ENCODE data around the gene CXCL5. TPM values are rescaled to one million over a fixed set of nuclear protein-coding genes. Genes with fewer than 3 reads are reported as not detected.

Gene CXCL5
- total RNA-seq, 2 donors from 2014 or later = 0.13 to 1.0 TPM

DNA sequence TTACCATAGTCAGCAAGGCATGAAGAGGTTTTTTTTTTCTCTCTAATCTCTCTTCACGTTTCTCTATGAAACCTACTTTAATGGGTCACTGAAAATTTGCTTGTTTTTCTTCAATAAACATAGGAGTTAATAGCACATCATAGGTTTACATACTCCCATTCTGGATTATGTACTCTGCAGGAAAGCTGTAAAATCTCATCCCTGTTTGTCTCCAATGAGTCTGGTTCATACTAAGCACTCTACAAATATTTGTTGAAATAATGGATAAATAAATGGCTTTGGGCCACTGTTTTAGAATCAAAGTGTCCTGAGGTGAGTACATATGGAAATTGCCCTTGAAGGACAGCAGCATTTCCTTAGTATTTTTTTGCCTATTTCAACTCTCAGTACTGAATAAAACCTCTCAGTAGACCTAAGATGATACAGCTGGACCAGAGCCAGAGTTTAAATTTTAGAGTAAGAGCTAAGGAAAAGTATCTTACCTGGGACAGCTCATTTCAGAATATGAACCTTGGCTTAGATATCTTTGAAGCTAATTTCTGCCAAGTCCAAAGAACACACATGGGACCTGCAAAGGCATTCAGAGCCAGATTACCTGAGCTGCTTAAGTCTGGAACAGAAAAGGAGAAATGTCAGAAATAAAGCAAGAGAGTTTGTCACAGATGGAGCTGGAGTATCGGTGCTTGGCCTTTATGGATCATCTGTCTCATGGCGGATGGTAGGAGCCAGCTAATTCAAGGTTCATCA lies 51.1 kb downstream of the CXCL5 start:
- intact Hi-C loops (cut with DNase I) = no loop called here

DNA sequence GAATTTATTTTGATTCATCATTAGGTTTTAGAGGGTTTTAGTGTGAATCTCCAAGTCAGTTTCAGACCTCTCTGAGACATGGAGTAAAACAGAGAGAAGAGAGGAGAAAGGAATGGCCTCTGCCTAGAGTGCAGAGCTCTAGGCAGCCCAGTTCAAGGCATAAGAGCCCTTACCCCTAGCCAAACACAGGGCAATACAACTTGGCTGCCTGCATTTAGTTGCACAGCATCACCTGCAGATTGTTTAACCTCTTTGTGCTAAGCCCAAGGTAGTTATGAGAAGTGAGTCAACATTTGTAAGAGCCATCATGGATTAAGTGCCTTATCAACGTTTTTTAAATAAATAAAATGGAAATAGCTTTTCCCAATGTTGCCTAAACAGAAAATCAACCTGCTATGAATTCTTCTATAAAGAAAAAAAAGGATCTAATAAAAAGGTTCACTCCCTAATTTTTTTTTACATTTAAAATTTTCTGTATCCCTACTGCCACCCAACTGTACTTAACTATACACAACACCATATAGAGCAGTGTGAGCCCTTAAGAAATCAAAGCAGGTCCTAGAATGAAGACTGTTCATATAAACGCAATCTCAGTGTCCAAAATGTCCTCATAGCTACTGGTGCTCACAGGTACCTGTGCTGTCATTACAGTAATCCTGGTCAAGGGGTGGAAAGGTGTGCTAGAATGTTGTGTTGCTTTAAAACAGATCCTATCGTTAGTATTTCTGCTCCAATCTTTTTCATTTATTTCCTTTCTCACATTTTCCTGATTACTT lies 52.6 kb downstream of the CXCL5 start:
- no peaks in the 10 kb centered on the region for H3K4me1 ChIP-seq
- TF ChIP-seq, protein P1, sequence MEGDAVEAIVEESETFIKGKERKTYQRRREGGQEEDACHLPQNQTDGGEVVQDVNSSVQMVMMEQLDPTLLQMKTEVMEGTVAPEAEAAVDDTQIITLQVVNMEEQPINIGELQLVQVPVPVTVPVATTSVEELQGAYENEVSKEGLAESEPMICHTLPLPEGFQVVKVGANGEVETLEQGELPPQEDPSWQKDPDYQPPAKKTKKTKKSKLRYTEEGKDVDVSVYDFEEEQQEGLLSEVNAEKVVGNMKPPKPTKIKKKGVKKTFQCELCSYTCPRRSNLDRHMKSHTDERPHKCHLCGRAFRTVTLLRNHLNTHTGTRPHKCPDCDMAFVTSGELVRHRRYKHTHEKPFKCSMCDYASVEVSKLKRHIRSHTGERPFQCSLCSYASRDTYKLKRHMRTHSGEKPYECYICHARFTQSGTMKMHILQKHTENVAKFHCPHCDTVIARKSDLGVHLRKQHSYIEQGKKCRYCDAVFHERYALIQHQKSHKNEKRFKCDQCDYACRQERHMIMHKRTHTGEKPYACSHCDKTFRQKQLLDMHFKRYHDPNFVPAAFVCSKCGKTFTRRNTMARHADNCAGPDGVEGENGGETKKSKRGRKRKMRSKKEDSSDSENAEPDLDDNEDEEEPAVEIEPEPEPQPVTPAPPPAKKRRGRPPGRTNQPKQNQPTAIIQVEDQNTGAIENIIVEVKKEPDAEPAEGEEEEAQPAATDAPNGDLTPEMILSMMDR (IDR thresholded peaks at IDR 0.05) = no peak
- no peaks in the 10 kb centered on the region for H3K9me3 ChIP-seq
- H3K9ac ChIP-seq (ENCODE audit: low read depth in 2 of 2, low read length in 2 of 2) = no peak overlapping the region
- DNase-seq = no peak
- intact Hi-C loops (cut with DNase I) = no loop called here
- H3K4me3 ChIP-seq = no peak overlapping the region
- H3K27me3 ChIP-seq = no peaks in the 10 kb centered on the region
- H3K27ac ChIP-seq = no peak overlapping the region
- no peaks in the 10 kb centered on the region for H3K36me3 ChIP-seq

More for the DNA sequence above, 51.1 kb downstream of the CXCL5 start:
- no peak overlapping the region for H3K4me3 ChIP-seq
- no peak overlapping the region for H3K27ac ChIP-seq
- TF ChIP-seq, protein P1 (IDR thresholded peaks at IDR 0.05) = no peak
- no peak overlapping the region for H3K9ac ChIP-seq (ENCODE audit: low read depth in 2 of 2, low read length in 2 of 2)
- no peaks in the 10 kb centered on the region for H3K27me3 ChIP-seq
- DNase-seq = no peak
- no peaks in the 10 kb centered on the region for H3K36me3 ChIP-seq
- H3K9me3 ChIP-seq = no peaks in the 10 kb centered on the region
- no peaks in the 10 kb centered on the region for H3K4me1 ChIP-seq

Other genes starting within 250 kb of the CXCL5 start
- gene CXCL6, start 162.0 kb downstream of the CXCL5 start, total RNA-seq = under 1 TPM; 0.32 to 0.42 TPM
- not detected for gene PF4V1, start 145.4 kb downstream of the CXCL5 start, total RNA-seq
- 10 to 100 TPM in 1 of 2 donors, 1 to 10 TPM in 1; 8.4 to 19.6 TPM for gene CXCL1, start 129.3 kb downstream of the CXCL5 start, total RNA-seq
- 1 to 10 TPM; 1.1 to 1.2 TPM for gene PF4, start 16.6 kb downstream of the CXCL5 start, total RNA-seq
- gene PPBP, start 10.5 kb downstream of the CXCL5 start, total RNA-seq = not detected
- 10 to 100 TPM; 17.5 to 20.2 TPM for gene CXCL3, start 40.0 kb upstream of the CXCL5 start, total RNA-seq
- 1 to 10 TPM; 7.5 TPM for gene CXCL2, start 100.5 kb upstream of the CXCL5 start, total RNA-seq
- 10 to 100 TPM in 1 of 2 donors, 1 to 10 TPM in 1; 9.5 to 12.6 TPM for gene MTHFD2L, start 159.4 kb upstream of the CXCL5 start, total RNA-seq